SU-DHL-6 (cell line): ENCODE measurements around the gene WNT2B.

Experiments used
- H2AFZ ChIP-seq: fragments of 200-600 bp; sonication (generic); 2 replicates; pipeline ENCODE4 v1.6.1; 2014; ENCODE audit warnings: low read depth, mild to moderate bottlenecking, moderate library complexity, mixed read lengths, antibody characterized with exemption, low read length; ENCODE audit not compliant: severe bottlenecking
- H3F3A ChIP-seq: fragments of 200-600 bp; shearing (Covaris generic); 2 replicates; pipeline ENCODE4 v1.6.0; 2016; ENCODE audit warnings: antibody characterized with exemption, mild to moderate bottlenecking; ENCODE audit not compliant: insufficient read depth
- H3K27ac ChIP-seq: fragments of 200-600 bp; sonication (generic); 2 replicates; pipeline ENCODE4 v1.5.1; 2016; ENCODE audit warnings: low read depth, mild to moderate bottlenecking, low read length, moderate library complexity, mixed read lengths
- H3K27me3 ChIP-seq: fragments of 200-600 bp; sonication (generic), shearing (Covaris generic); 2 replicates; pipeline ENCODE4 v1.6.0; 2014; ENCODE audit warnings: mild to moderate bottlenecking, low read length
- H3K36me3 ChIP-seq: fragments of 200-600 bp; sonication (generic); 2 replicates; pipeline ENCODE4 v1.6.1; 2014; ENCODE audit warnings: mild to moderate bottlenecking, low read length, mixed read lengths
- H3K4me2 ChIP-seq: fragments of 300-600, 200-600 bp; shearing (Covaris generic), sonication (generic); 2 replicates; pipeline ENCODE4 v1.6.0; 2014; ENCODE audit warnings: low read length, low read depth, mild to moderate bottlenecking; ENCODE audit not compliant: poor library complexity, severe bottlenecking
- H3K4me3 ChIP-seq: fragments of 200-600 bp; sonication (generic); 2 replicates; pipeline ENCODE4 v1.5.1; 2014; ENCODE audit warnings: antibody characterized with exemption, low read length, mild to moderate bottlenecking, mixed read lengths; ENCODE audit not compliant: insufficient read depth, poor library complexity, severe bottlenecking
- H3K79me2 ChIP-seq: fragments of 200-600 bp; sonication (generic); 2 replicates; pipeline ENCODE4 v1.6.1; 2014; ENCODE audit warnings: mild to moderate bottlenecking, low read length, moderate library complexity; ENCODE audit not compliant: insufficient read depth
- H3K9ac ChIP-seq: fragments of 200-600 bp; sonication (generic); 2 replicates; pipeline ENCODE4 v1.7.0; 2014; ENCODE audit warnings: mild to moderate bottlenecking, low read length
- H3K9me2 ChIP-seq: fragments of 200-600 bp; sonication (generic); replicated peaks from 2 replicates; pipeline ENCODE4 v1.6.1; 2014; ENCODE audit warnings: low read length; ENCODE audit not compliant: insufficient read depth
- H3K9me3 ChIP-seq: fragments of 200-600 bp; sonication (generic); 2 replicates; pipeline ENCODE4 v1.6.1; 2014; ENCODE audit warnings: low read length, mixed read lengths; ENCODE audit not compliant: insufficient read depth
- H4K20me1 ChIP-seq: fragments of 200-600 bp; sonication (generic); 2 replicates; pipeline ENCODE4 v1.6.1; 2014; ENCODE audit warnings: low read depth, mild to moderate bottlenecking, antibody characterized with exemption, low read length, moderate library complexity, mixed read lengths
- EZH2phosphoT487 ChIP-seq: fragments of 200-600 bp; sonication (generic), shearing (Covaris generic); conservative IDR thresholded peaks from 2 replicates; pipeline ENCODE4 v1.6.1; 2018; ENCODE audit warnings: mild to moderate bottlenecking, antibody characterized with exemption, low read length, moderate library complexity, mixed read lengths
- TF ChIP-seq, protein P1 (sequence below): fragments of 200-600 bp; sonication (generic); IDR thresholded peaks from one replicate; pipeline ENCODE4 v1.5.1; 2017; ENCODE audit warnings: antibody characterized with exemption, mild to moderate bottlenecking, low read length, moderate library complexity; ENCODE audit not compliant: insufficient read depth, poor library complexity, severe bottlenecking

Gene WNT2B

DNA sequence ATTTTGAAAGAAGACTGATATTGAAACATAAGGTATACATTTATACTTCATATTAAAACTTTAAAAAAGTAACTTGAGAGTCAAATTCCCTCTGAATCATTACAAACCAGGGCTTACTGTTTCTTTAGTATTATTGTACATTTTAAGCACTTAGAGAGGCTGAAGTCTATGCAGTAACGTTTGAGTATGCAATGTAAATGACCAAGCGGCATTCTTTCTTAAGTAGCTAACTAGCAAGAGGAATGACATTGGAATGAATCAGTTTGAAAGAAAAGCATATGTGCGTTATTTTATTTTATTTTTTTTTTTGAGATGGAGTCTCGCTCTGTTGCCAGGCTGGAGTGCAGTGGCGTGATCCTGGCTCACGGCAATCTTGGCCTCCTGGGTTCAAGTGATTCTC is 24.3 kb downstream of the WNT2B start:
- H3K9me3 ChIP-seq, result no peaks in the 10 kb centered on the region
- H3K27ac ChIP-seq, result no peak overlapping the region
- no peak overlapping the region for H3K9ac ChIP-seq
- no peaks in the 10 kb centered on the region for H4K20me1 ChIP-seq
- TF ChIP-seq, protein P1, sequence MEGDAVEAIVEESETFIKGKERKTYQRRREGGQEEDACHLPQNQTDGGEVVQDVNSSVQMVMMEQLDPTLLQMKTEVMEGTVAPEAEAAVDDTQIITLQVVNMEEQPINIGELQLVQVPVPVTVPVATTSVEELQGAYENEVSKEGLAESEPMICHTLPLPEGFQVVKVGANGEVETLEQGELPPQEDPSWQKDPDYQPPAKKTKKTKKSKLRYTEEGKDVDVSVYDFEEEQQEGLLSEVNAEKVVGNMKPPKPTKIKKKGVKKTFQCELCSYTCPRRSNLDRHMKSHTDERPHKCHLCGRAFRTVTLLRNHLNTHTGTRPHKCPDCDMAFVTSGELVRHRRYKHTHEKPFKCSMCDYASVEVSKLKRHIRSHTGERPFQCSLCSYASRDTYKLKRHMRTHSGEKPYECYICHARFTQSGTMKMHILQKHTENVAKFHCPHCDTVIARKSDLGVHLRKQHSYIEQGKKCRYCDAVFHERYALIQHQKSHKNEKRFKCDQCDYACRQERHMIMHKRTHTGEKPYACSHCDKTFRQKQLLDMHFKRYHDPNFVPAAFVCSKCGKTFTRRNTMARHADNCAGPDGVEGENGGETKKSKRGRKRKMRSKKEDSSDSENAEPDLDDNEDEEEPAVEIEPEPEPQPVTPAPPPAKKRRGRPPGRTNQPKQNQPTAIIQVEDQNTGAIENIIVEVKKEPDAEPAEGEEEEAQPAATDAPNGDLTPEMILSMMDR, result no peak
- no peak for TF ChIP-seq EZH2phosphoT487
- no peaks in the 10 kb centered on the region for H3F3A ChIP-seq
- H3K36me3 ChIP-seq, result no peaks in the 10 kb centered on the region
- H3K4me3 ChIP-seq, result no peak overlapping the region
- H3K79me2 ChIP-seq, result no peaks in the 10 kb centered on the region
- H3K4me2 ChIP-seq, result no peak overlapping the region
- no peak overlapping the region for H2AFZ ChIP-seq
- H3K9me2 ChIP-seq, result no peaks in the 10 kb centered on the region
- H3K27me3 ChIP-seq, result no peaks in the 10 kb centered on the region

DNA sequence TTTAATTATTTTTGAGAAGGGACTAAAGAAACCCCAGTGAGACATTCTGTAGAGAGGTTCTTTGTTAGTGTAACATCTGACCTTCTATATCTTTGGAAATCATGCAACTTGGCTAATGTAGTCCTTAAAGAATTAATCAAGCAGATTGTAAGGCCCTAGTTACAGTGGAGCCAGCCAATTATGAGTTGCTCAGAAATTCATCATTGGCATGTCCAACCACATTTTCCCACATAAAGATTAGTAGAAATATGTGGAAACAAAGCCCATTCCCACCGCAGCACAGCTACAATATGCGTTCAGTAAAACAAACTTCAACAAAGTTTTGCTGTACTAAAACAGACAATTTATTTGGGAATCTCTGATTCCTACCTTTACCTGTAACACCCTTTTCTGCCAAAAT is 27.8 kb downstream of the WNT2B start:
- no peaks in the 10 kb centered on the region for H3K36me3 ChIP-seq
- no peaks in the 10 kb centered on the region for H3K9me2 ChIP-seq
- H4K20me1 ChIP-seq, result no peaks in the 10 kb centered on the region
- H3K4me2 ChIP-seq, result no peak overlapping the region
- H3K9me3 ChIP-seq, result no peaks in the 10 kb centered on the region
- H3K9ac ChIP-seq, result no peak overlapping the region
- TF ChIP-seq, protein P1, result no peak
- no peak for TF ChIP-seq EZH2phosphoT487
- no peaks in the 10 kb centered on the region for H3K27me3 ChIP-seq
- no peak overlapping the region for H3K4me3 ChIP-seq
- H3K27ac ChIP-seq, result no peak overlapping the region
- no peak overlapping the region for H2AFZ ChIP-seq
- no peaks in the 10 kb centered on the region for H3F3A ChIP-seq
- H3K79me2 ChIP-seq, result no peaks in the 10 kb centered on the region

DNA sequence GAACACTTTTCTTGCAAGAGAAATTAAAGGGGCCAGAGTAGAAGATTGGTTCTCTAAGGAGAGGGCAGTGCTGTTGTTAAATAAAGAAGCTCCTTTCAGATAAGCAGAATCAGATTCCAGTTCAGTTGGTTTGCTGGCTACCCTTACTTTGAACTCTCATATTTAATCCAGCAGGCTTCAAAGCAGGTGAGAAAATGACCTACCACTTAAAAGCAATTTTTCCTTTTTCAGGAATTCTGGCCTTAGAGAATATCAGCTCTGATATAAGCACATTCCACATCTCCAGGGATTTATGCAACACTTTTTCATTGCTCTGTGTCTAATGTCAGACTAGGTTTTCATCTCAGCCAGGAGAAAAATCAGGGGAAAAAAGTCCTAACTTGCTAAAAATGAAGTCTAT is 28.7 kb downstream of the WNT2B start:
- no peaks in the 10 kb centered on the region for H3K36me3 ChIP-seq
- H3K9ac ChIP-seq, result no peak overlapping the region

More for the DNA sequence above, 28.7 kb downstream of the WNT2B start:
- H3K79me2 ChIP-seq, result no peaks in the 10 kb centered on the region
- no peak for TF ChIP-seq EZH2phosphoT487
- TF ChIP-seq, protein P1, result no peak
- no peaks in the 10 kb centered on the region for H3K9me2 ChIP-seq
- no peaks in the 10 kb centered on the region for H3K27me3 ChIP-seq
- H3F3A ChIP-seq, result no peaks in the 10 kb centered on the region
- H3K4me3 ChIP-seq, result no peak overlapping the region
- no peaks in the 10 kb centered on the region for H3K9me3 ChIP-seq
- no peak overlapping the region for H2AFZ ChIP-seq
- H3K27ac ChIP-seq, result no peak overlapping the region
- no peak overlapping the region for H3K4me2 ChIP-seq
- H4K20me1 ChIP-seq, result no peaks in the 10 kb centered on the region
